ENCODE measurements around the gene C19orf12.

Gene C19orf12

GRCh38 chr19:29753934-29754305 is 38.9 kb upstream of the C19orf12 start:
- H3K79me1 ChIP-seq (ENCODE audit: low read depth, low read length) = no peaks in the 10 kb centered on the region
- H3K4ac ChIP-seq (ENCODE audit: low read length) = no peak overlapping the region
- H3K4me2 ChIP-seq (ENCODE audit: insufficient read depth, low read length, poor library complexity, severe bottlenecking) = no peak overlapping the region
- H3K18ac ChIP-seq (ENCODE audit: low read length) = no peak overlapping the region
- no peak overlapping the region for H3K9ac ChIP-seq (ENCODE audit: low read depth, low read length, poor library complexity)
- peak overlapping the region; percentile 59 for H2AFZ ChIP-seq (ENCODE audit: low read length)
- no peak overlapping the region for H3K27ac ChIP-seq (replicated peaks; ENCODE audit: low read length)
- no peak overlapping the region for H2AK5ac ChIP-seq (ENCODE audit: low read depth, low read length)
- H4K8ac ChIP-seq (ENCODE audit: low read depth, low read length) = no peak overlapping the region
- peaks cover 0 to 9% (median 0%) of the 10 kb centered on the region in 3 experiments for H3K27me3 ChIP-seq (ENCODE audit: control insufficient read depth in 3 of 3, insufficient read depth in 3 of 3, low read depth in 1 of 3, low read length in 3 of 3)
- no CpG with 5 or more reads among the region's 7 CpGs for WGBS, 2 donors (ENCODE audit: extremely low coverage in 2 of 2, insufficient read length in 2 of 2, insufficient replicate concordance in 1 of 2)
- no peak overlapping the region for H3K4me3 ChIP-seq (ENCODE audit: low read length in 2 of 2)
- H3K9me3 ChIP-seq (replicated peaks in 1 of 2; ENCODE audit: control insufficient read depth in 2 of 2, insufficient read depth in 1 of 2, low read depth in 1 of 2, low read length in 2 of 2) = no peaks in the 10 kb centered on the region
- no peak overlapping the region for H2BK5ac ChIP-seq (ENCODE audit: low read length)
- H2BK15ac ChIP-seq (ENCODE audit: low read length) = no peak overlapping the region
- no peak overlapping the region for H2BK12ac ChIP-seq (ENCODE audit: low read length)
- no peaks in the 10 kb centered on the region for H3K4me1 ChIP-seq (ENCODE audit: control insufficient read depth in 2 of 2, insufficient read depth in 1 of 2, low read depth in 1 of 2, low read length in 2 of 2)
- H3K14ac ChIP-seq (ENCODE audit: low read length) = no peak overlapping the region
- H3K23ac ChIP-seq (ENCODE audit: low read depth, low read length, poor library complexity) = no peak overlapping the region
- no peak overlapping the region for H4K91ac ChIP-seq (ENCODE audit: low read depth, low read length, poor library complexity)
- no peak for DNase-seq (ENCODE audit: low spot score)
- H3K36me3 ChIP-seq (replicated peaks in 1 of 2; ENCODE audit: control insufficient read depth in 2 of 2, insufficient read depth in 2 of 2, low read length in 2 of 2) = no peaks in the 10 kb centered on the region
- no peak overlapping the region for H2BK120ac ChIP-seq (ENCODE audit: low read depth, low read length)

GRCh38 chr19:29753190-29753933 is 38.3 kb upstream of the C19orf12 start:
- H3K79me1 ChIP-seq (ENCODE audit: low read depth, low read length) = no peaks in the 10 kb centered on the region
- no peak overlapping the region for H2BK12ac ChIP-seq (ENCODE audit: low read length)
- H3K4me2 ChIP-seq (ENCODE audit: insufficient read depth, low read length, poor library complexity, severe bottlenecking) = no peak overlapping the region
- no peak overlapping the region for H3K27ac ChIP-seq (replicated peaks; ENCODE audit: low read length)
- no peak overlapping the region for H2BK5ac ChIP-seq (ENCODE audit: low read length)
- H3K14ac ChIP-seq (ENCODE audit: low read length) = no peak overlapping the region
- H2AK5ac ChIP-seq (ENCODE audit: low read depth, low read length) = no peak overlapping the region
- H3K9me3 ChIP-seq (replicated peaks in 1 of 2; ENCODE audit: control insufficient read depth in 2 of 2, insufficient read depth in 1 of 2, low read depth in 1 of 2, low read length in 2 of 2) = no peaks in the 10 kb centered on the region
- WGBS, 2 donors (ENCODE audit: extremely low coverage in 2 of 2, insufficient read length in 2 of 2, insufficient replicate concordance in 1 of 2) = no CpG with 5 or more reads among the region's 16 CpGs
- H4K8ac ChIP-seq (ENCODE audit: low read depth, low read length) = no peak overlapping the region
- H4K91ac ChIP-seq (ENCODE audit: low read depth, low read length, poor library complexity) = no peak overlapping the region
- H3K27me3 ChIP-seq (ENCODE audit: control insufficient read depth in 3 of 3, insufficient read depth in 3 of 3, low read depth in 1 of 3, low read length in 3 of 3) = peaks cover 0 to 9% (median 0%) of the 10 kb centered on the region in 3 experiments
- H2BK15ac ChIP-seq (ENCODE audit: low read length) = no peak overlapping the region
- H2BK120ac ChIP-seq (ENCODE audit: low read depth, low read length) = no peak overlapping the region
- no peaks in the 10 kb centered on the region for H3K4me1 ChIP-seq (ENCODE audit: control insufficient read depth in 2 of 2, insufficient read depth in 1 of 2, low read depth in 1 of 2, low read length in 2 of 2)
- H3K36me3 ChIP-seq (replicated peaks in 1 of 2; ENCODE audit: control insufficient read depth in 2 of 2, insufficient read depth in 2 of 2, low read length in 2 of 2) = no peaks in the 10 kb centered on the region
- H2AFZ ChIP-seq (ENCODE audit: low read length) = peak overlapping the region; percentile 59
- DNase-seq (ENCODE audit: low spot score) = no peak
- no peak overlapping the region for H3K18ac ChIP-seq (ENCODE audit: low read length)
- H3K4me3 ChIP-seq (ENCODE audit: low read length in 2 of 2) = no peak overlapping the region
- H3K23ac ChIP-seq (ENCODE audit: low read depth, low read length, poor library complexity) = no peak overlapping the region
- H3K4ac ChIP-seq (ENCODE audit: low read length) = no peak overlapping the region
- H3K9ac ChIP-seq (ENCODE audit: low read depth, low read length, poor library complexity) = no peak overlapping the region

- Histone ChIP-seq H3K4me1 (ENCODE audit: control insufficient read depth in 2 of 2, insufficient read depth in 1 of 2, low read depth in 1 of 2, low read length in 2 of 2) (no peaks in the 10 kb centered on the region), H3K79me1 (ENCODE audit: low read depth, low read length) (no peaks in the 10 kb centered on the region), H2BK12ac (ENCODE audit: low read length) (no peak overlapping the region), H2BK5ac (ENCODE audit: low read length) (no peak overlapping the region), H4K91ac (ENCODE audit: low read depth, low read length, poor library complexity) (no peak overlapping the region), H4K8ac (ENCODE audit: low read depth, low read length) (no peak overlapping the region), H3K23ac (ENCODE audit: low read depth, low read length, poor library complexity) (no peak overlapping the region), H3K27me3 (ENCODE audit: control insufficient read depth in 3 of 3, insufficient read depth in 3 of 3, low read depth in 1 of 3, low read length in 3 of 3) (peaks cover 0 to 9% (median 0%) of the 10 kb centered on the region in 3 experiments), H3K9me3 (replicated peaks in 1 of 2; ENCODE audit: control insufficient read depth in 2 of 2, insufficient read depth in 1 of 2, low read depth in 1 of 2, low read length in 2 of 2) (no peaks in the 10 kb centered on the region), H2BK120ac (ENCODE audit: low read depth, low read length) (no peak overlapping the region), H3K4me2 (ENCODE audit: insufficient read depth, low read length, poor library complexity, severe bottlenecking) (no peak overlapping the region), H3K4me3 (ENCODE audit: low read length in 2 of 2) (no peak overlapping the region), H3K18ac (ENCODE audit: low read length) (peak overlapping the region; percentile 71), H3K27ac (replicated peaks; ENCODE audit: low read length) (no peak overlapping the region), H2AK5ac (ENCODE audit: low read depth, low read length) (no peak overlapping the region), H2AFZ (ENCODE audit: low read length) (no peak overlapping the region), H2BK15ac (ENCODE audit: low read length) (no peak overlapping the region), H3K14ac (ENCODE audit: low read length) (no peak overlapping the region), H3K9ac (ENCODE audit: low read depth, low read length, poor library complexity) (no peak overlapping the region), H3K36me3 (replicated peaks in 1 of 2; ENCODE audit: control insufficient read depth in 2 of 2, insufficient read depth in 2 of 2, low read length in 2 of 2) (no peaks in the 10 kb centered on the region), H3K4ac (ENCODE audit: low read length) (no peak overlapping the region)
- no peak for DNase-seq (ENCODE audit: low spot score)
- no CpG with 5 or more reads among the region's 11 CpGs for WGBS, 2 donors (ENCODE audit: extremely low coverage in 2 of 2, insufficient read length in 2 of 2, insufficient replicate concordance in 1 of 2)
These were observed 37.5 kb upstream of the C19orf12 start for GRCh38 chr19:29752450-29753025.

- H4K8ac ChIP-seq (ENCODE audit: low read depth, low read length) = no peak overlapping the region
- no peak overlapping the region for H4K91ac ChIP-seq (ENCODE audit: low read depth, low read length, poor library complexity)
- no peak overlapping the region for H3K14ac ChIP-seq (ENCODE audit: low read length)
- H2BK12ac ChIP-seq (ENCODE audit: low read length) = no peak overlapping the region
- H3K9me3 ChIP-seq (replicated peaks in 1 of 2; ENCODE audit: control insufficient read depth in 2 of 2, insufficient read depth in 1 of 2, low read depth in 1 of 2, low read length in 2 of 2) = no peaks in the 10 kb centered on the region
- H2AFZ ChIP-seq (ENCODE audit: low read length) = no peak overlapping the region
- no peak overlapping the region for H3K9ac ChIP-seq (ENCODE audit: low read depth, low read length, poor library complexity)
- no peak overlapping the region for H3K18ac ChIP-seq (ENCODE audit: low read length)
- H2BK15ac ChIP-seq (ENCODE audit: low read length) = no peak overlapping the region
- no peak overlapping the region for H2BK5ac ChIP-seq (ENCODE audit: low read length)
- H3K4me2 ChIP-seq (ENCODE audit: insufficient read depth, low read length, poor library complexity, severe bottlenecking) = no peak overlapping the region
- no CpG with 5 or more reads among the region's 3 CpGs for WGBS, 2 donors (ENCODE audit: extremely low coverage in 2 of 2, insufficient read length in 2 of 2, insufficient replicate concordance in 1 of 2)
- H3K4ac ChIP-seq (ENCODE audit: low read length) = no peak overlapping the region
- no peaks in the 10 kb centered on the region for H3K36me3 ChIP-seq (replicated peaks in 1 of 2; ENCODE audit: control insufficient read depth in 2 of 2, insufficient read depth in 2 of 2, low read length in 2 of 2)
- H3K4me3 ChIP-seq (ENCODE audit: low read length in 2 of 2) = no peak overlapping the region
- no peak for DNase-seq (ENCODE audit: low spot score)
- H3K27ac ChIP-seq (replicated peaks; ENCODE audit: low read length) = no peak overlapping the region
- no peak overlapping the region for H2AK5ac ChIP-seq (ENCODE audit: low read depth, low read length)
- H3K4me1 ChIP-seq (ENCODE audit: control insufficient read depth in 2 of 2, insufficient read depth in 1 of 2, low read depth in 1 of 2, low read length in 2 of 2) = no peaks in the 10 kb centered on the region
- no peaks in the 10 kb centered on the region for H3K79me1 ChIP-seq (ENCODE audit: low read depth, low read length)
- no peak overlapping the region for H3K23ac ChIP-seq (ENCODE audit: low read depth, low read length, poor library complexity)
- H2BK120ac ChIP-seq (ENCODE audit: low read depth, low read length) = no peak overlapping the region
- H3K27me3 ChIP-seq (ENCODE audit: control insufficient read depth in 3 of 3, insufficient read depth in 3 of 3, low read depth in 1 of 3, low read length in 3 of 3) = peaks cover 0 to 4% (median 0%) of the 10 kb centered on the region in 3 experiments
These were observed 36.9 kb upstream of the C19orf12 start for GRCh38 chr19:29751932-29752331.

Data from neuronal stem cell (in vitro differentiated cells).